Upper lobe of right lung (tissue), 1 donor: ENCODE data around the gene HFM1. TPM values are rescaled to one million over a fixed set of nuclear protein-coding genes. Genes with fewer than 3 reads are reported as not detected.
"Not testable (repeated sequence)": the region's sequence is repeated elsewhere in the genome, so short reads cannot be mapped to it uniquely, and the experiment has no call there.

Experiments used
- ATAC-seq: fragments of 200-7000 bp; cut with Tn5 transposase; one replicate; pipeline ENCODE4 v1.9.1; 2020; ENCODE audit warnings: mild to moderate bottlenecking, moderate library complexity
- DNase-seq: peaks from one replicate; pipeline ENCODE4 v3.0.0-alpha.2; 2020
- H3K27ac ChIP-seq: fragments of 200-600 bp; one replicate; pipeline ENCODE4 v1.8.0; 2022
- H3K27me3 ChIP-seq: fragments of 200-600 bp; one replicate; pipeline ENCODE4 v1.8.0; 2022; ENCODE audit warnings: mild to moderate bottlenecking
- H3K36me3 ChIP-seq: fragments of 200-600 bp; one replicate; pipeline ENCODE4 v1.8.0; 2022
- H3K4me1 ChIP-seq: fragments of 200-600 bp; one replicate; pipeline ENCODE4 v1.8.0; 2022
- H3K4me3 ChIP-seq: fragments of 200-600 bp; one replicate; pipeline ENCODE4 v1.8.0; 2022; ENCODE audit warnings: mild to moderate bottlenecking
- H3K9me3 ChIP-seq: fragments of 200-600 bp; one replicate; pipeline ENCODE4 v1.8.0; 2022
- intact Hi-C: fragments of 100-400 bp; cut with DNase I; formaldehyde crosslinking; loops from one replicate; pipeline ENCODE4 v1.11.0; 2022
- total RNA-seq: library from RNA; stranded (reverse); fragmentation: NEBNext Ultra II Directional; extraction: Animal tissue kit (Norgen Biotek cat#: 25700); gene quantifications from one replicate; pipeline ENCODE4 v1.2.1, GENCODE V29; 2021
- TF ChIP-seq, protein P1 (sequence below): fragments of 200-600 bp; IDR thresholded peaks from one replicate; pipeline ENCODE4 v1.8.0; 2022; ENCODE audit warnings: antibody characterized with exemption
- donor health status: DM: no; HTN: yes; CAD: no; lungs with severe emphysema.

Gene HFM1
- total RNA-seq, 1 donor from 2014 or later, result 0.64 TPM

DNA sequence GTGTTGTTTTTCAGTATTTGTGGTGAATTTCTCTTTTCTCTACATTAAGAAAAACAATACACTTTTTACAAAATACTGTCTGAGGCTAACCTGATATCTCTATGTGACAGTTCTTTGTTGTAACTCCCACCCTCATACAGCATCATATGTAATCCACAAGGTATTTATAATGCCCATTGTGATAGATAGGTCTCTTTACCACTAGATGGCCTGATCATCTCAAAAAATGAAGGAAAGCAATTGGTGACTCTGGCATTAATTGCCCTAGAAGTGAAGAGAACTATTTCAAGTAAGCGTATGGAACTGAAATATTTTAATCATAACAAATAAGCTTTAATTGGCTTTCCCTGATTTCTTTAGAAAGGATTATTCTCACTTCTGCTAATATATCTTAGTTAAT is 36.2 kb upstream of the HFM1 start:
- no peak for DNase-seq
- no peaks in the 10 kb centered on the region for H3K27me3 ChIP-seq
- H3K9me3 ChIP-seq, result no peaks in the 10 kb centered on the region
- H3K4me1 ChIP-seq, result no peaks in the 10 kb centered on the region
- ATAC-seq, result no peak
- no peak overlapping the region for H3K27ac ChIP-seq
- intact Hi-C loops, result no loop called here
- H3K4me3 ChIP-seq, result no peak overlapping the region
- TF ChIP-seq, protein P1, sequence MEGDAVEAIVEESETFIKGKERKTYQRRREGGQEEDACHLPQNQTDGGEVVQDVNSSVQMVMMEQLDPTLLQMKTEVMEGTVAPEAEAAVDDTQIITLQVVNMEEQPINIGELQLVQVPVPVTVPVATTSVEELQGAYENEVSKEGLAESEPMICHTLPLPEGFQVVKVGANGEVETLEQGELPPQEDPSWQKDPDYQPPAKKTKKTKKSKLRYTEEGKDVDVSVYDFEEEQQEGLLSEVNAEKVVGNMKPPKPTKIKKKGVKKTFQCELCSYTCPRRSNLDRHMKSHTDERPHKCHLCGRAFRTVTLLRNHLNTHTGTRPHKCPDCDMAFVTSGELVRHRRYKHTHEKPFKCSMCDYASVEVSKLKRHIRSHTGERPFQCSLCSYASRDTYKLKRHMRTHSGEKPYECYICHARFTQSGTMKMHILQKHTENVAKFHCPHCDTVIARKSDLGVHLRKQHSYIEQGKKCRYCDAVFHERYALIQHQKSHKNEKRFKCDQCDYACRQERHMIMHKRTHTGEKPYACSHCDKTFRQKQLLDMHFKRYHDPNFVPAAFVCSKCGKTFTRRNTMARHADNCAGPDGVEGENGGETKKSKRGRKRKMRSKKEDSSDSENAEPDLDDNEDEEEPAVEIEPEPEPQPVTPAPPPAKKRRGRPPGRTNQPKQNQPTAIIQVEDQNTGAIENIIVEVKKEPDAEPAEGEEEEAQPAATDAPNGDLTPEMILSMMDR, result peak; percentile 16
- no peaks in the 10 kb centered on the region for H3K36me3 ChIP-seq

DNA sequence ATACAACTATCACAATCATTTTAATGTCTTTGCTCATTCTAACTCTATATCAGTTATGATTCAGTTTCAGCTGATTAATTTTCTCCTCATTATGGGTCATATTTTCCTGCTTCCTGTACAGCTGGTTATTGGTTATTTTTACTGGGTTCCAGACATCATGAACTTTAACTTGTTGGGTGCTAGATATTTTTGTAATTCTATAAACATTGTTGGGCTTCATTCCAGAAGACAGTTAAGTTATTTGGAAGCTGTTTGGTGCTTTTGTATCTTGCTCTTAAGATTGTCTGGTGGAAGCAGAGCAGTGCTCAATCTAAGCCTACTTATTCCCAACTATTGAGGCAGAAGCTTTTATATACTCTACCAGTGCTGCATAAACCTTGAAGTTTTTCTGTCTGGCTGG is 34.4 kb upstream of the HFM1 start:
- H3K36me3 ChIP-seq, result no peaks in the 10 kb centered on the region
- ATAC-seq, result no peak
- intact Hi-C loops, result no loop called here

DNA sequence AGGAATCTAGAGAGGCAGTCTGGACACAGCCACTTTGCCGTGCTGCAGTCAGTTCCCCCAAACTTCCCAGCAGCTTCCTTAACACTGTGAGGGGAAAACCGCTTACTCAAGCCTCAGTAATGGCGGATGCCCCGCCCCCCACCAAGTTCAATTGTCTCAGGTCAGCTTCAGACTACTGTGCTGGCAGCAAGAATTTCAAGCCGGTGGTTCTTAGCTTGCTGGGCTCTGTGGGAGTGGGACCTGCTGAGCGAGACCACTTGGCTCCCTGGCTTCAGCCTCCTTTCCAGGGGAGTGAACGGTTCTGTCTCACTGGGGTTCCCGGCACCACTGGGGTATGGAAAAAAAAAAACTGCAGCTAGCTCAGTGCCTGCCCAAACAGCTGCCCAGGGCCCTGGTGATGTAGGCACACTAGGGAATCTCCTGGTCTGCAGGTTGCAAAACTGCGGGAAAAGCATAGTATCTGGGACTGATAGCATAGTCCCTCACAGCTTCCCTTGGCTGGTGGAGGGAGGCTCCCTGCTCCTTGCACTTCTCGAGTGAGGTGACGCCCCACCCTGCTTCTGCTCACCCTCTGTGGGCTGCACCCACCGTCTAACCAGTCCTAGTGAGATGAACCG is 23.7 kb upstream of the HFM1 start:
- DNase-seq (no peak), ATAC-seq (no peak)
- Histone ChIP-seq H3K27ac (no peak overlapping the region), H3K27me3 (peaks cover 7% of the 10 kb centered on the region), H3K9me3 (no peaks in the 10 kb centered on the region), H3K4me1 (no peaks in the 10 kb centered on the region), H3K36me3 (no peaks in the 10 kb centered on the region), H3K4me3 (no peak overlapping the region)
- intact Hi-C loops, result no loop called here
- TF ChIP-seq, protein P1, result no peak

More for the DNA sequence above, 34.4 kb upstream of the HFM1 start:
- no peak overlapping the region for H3K27ac ChIP-seq
- TF ChIP-seq, protein P1, result no peak
- H3K4me1 ChIP-seq, result no peaks in the 10 kb centered on the region
- DNase-seq, result no peak
- H3K9me3 ChIP-seq, result no peaks in the 10 kb centered on the region
- H3K4me3 ChIP-seq, result no peak overlapping the region
- no peaks in the 10 kb centered on the region for H3K27me3 ChIP-seq

DNA sequence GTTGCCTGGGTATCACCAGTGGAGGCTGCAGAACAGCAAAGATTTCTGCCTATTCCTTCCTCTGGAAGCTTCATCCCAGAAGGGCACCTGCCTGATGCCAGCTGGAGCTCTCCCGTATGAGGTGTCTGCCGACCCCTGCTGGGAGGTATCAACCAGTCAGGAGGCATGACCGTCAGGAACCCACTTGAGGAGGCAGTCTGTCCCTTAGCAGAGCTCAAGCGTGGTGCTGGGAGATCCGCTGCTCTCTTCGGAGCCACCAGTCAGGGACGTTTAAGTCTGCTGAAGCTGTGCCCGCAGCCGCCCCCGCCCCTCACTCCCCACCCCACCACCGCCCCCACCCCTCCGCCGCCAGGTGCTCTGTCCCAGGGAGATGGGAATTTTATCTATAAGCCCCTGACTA is 23.1 kb upstream of the HFM1 start:
- no peaks in the 10 kb centered on the region for H3K9me3 ChIP-seq
- H3K36me3 ChIP-seq, result no peaks in the 10 kb centered on the region
- TF ChIP-seq, protein P1, result no peak
- no peaks in the 10 kb centered on the region for H3K4me1 ChIP-seq
- intact Hi-C loops, result no loop called here
- H3K27ac ChIP-seq, result no peak overlapping the region
- H3K4me3 ChIP-seq, result no peak overlapping the region
- DNase-seq, result no peak
- no peak for ATAC-seq
- peaks cover 7% of the 10 kb centered on the region for H3K27me3 ChIP-seq

DNA sequence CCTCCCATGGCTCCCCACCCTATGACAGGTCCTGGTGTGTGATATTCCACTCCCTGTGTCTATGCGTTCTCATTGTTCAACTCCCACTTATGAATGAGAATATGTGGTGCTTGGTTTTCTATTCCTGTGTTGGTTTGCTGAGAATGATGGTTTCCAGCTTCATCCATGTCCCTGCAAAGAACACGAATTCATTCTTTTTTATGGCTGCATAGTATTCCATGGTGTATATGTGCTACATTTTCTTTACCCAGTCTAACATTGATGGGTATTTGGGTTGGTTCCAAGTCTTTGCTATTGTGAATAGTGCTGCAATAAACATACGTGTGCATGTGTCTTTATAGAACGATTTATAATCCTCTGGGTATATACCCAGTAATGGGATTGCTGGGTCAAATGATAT is 17.9 kb upstream of the HFM1 start:
- DNase-seq, intact Hi-C loops: not testable (repeated sequence)

DNA sequence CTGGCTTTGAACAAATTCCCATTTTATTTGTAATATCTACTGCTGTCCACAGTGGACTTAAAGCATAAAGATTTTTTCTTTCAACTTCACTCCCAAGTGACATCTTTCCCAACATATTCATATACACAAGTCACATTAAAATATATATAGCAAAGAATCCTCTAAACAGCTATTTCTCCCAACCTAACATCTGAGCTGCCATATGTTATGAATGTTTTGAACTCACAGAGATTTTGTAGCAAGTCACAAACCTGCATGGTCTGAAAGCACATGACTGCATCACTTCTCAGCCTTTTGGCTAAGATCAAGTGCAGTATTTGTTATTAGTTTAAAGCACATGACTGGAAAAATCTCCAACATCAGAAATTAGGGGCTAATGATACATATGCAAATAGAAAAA is 7.7 kb upstream of the HFM1 start:
- H3K4me3 ChIP-seq, result no peak overlapping the region
- H3K27me3 ChIP-seq, result no peaks in the 10 kb centered on the region
- H3K4me1 ChIP-seq, result no peaks in the 10 kb centered on the region
- ATAC-seq, result no peak
- DNase-seq, result no peak
- no peaks in the 10 kb centered on the region for H3K36me3 ChIP-seq
- TF ChIP-seq, protein P1, result no peak
- H3K27ac ChIP-seq, result no peak overlapping the region
- H3K9me3 ChIP-seq, result no peaks in the 10 kb centered on the region
- intact Hi-C loops, result no loop called here

More for the DNA sequence above, 17.9 kb upstream of the HFM1 start:
- ATAC-seq, H3K4me3 ChIP-seq, H3K9me3 ChIP-seq, H3K27ac ChIP-seq, H3K36me3 ChIP-seq, H3K4me1 ChIP-seq, H3K27me3 ChIP-seq: not testable (repeated sequence)
